HG03025 (cell line): ENCODE measurements around the gene VARS2.
"Not testable (repeated sequence)": the region's sequence is repeated elsewhere in the genome, so short reads cannot be mapped to it uniquely, and the experiment has no call there.

ENCODE experiments used
- ATAC-seq: cut with Tn5 transposase; IDR thresholded peaks from one replicate; pipeline ENCODE4 v1.9.1; 2021; ENCODE audit warnings: mild to moderate bottlenecking, moderate library complexity; ENCODE audit not compliant: unreplicated experiment, low FRiP score

VARS2 gene

DNA sequence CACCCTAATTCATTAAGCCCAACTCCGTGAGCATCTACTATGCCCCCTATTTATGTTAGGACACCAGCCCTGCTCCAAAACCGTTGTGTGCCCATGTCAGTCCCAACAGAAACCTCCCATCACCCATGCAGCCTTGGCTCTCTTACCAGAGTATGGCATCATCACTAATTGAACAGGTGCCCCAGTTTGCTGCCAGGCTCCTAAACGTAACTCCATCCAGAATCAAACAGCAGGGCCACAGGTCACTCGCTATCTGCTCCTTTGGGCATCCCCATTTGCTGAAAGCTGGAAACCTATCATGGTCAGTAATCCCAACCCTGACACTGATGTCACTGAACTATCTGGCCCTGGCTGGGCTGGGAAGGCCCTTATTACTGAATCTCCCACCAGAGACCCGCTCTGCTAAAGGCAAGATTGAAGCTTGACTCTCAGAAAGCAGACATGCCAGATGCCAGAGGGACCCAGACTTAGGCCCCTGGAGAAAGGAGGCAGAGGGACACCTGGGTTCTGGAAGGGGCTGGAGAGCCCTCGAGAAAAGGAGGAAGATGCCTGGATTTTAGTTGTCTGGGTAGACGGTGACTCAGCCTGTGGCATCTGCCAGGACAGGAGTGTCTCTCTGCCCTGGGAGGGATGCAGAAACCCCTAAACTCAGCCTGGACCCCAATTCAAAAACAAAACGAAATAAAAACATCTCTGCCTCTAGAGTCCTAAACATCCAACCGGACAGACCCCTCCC lies 40.8 kb downstream of the VARS2 start:
- ATAC-seq, result no peak

GRCh38 chr6:30955367-30956042 lies 41.5 kb downstream of the VARS2 start:
- peak; percentile 58 for ATAC-seq

DNA sequence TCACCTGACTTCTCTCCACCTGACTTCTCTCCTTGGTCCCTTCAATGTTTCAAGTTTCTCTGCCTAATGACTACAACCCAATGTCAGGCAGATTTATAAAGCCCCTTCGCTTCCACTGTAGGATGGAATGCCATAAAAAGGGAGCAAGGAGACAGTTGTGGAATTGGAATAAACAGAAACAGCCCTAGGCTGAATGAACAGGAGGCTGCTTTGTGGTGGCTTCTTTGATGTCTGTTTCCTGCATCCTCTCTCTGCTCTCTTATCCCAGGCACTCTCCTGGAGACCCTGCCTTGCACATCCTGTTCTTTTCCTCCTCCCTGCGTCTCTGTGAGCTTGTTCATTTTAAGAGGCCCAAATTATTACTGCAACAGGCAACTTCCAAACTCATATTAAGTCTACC lies 43.7 kb downstream of the VARS2 start:
- no peak for ATAC-seq

DNA sequence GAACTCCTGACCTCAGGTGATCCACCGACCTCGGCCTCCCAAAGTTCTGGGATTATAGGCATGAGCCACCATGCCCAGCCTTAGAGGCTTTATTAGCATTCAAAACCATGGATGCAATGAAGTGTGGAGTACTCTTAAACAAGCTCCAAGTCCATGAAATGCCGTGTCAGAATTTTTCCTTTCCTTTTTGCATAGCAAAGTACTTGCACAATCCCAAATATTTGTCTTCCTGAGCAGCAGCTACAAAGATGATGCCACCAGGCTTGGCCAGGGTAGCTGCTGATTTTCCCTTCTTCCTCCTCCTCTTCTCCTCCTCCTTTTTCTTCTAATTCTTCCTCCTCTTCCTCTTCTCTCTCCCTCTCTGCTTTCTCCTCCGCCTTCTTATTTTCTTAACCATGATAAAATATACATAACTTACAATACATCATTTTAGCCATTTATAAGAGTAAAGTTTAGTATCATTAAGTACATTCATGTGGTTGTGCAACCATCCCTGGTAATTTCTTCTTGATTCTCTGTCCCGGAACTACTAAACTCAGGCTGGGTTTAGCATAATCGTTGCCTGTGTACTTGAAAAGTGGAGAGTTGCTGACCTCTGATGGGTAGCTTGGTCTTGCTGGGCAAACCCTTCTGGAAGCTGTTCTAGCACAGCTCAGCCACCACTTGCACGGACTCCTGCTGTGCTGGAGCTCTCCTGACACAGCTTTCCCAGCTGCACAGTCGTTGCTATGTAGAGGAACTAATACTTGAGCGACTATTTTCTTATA lies 47.1 kb downstream of the VARS2 start:
- ATAC-seq, result no peak

DNA sequence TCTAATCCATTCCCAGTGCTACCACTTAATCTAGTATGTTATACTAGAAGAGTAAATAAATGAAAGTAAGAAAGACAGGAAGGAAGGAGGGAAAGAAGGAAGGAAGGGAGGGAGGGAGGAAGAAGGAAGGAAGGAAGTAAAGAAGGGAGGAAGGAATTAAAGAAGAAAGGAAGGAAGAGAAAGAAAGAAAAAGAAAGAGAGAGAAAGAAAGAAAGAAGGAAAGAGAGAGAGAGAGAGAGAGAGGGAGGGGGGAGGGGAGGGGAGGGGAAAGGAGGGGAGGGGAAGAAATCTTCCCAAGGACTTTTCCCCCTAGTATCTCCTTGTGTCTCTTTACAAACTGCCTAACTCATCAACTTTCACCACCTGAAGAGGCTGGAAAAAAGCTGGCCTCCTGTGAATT lies 48.7 kb downstream of the VARS2 start:
- ATAC-seq, result no peak

- no peak for ATAC-seq
Measured at GRCh38 chr6:30963641-30964040, 49.6 kb downstream of the VARS2 start.

GRCh38 chr6:30964075-30964474 lies 50.0 kb downstream of the VARS2 start:
- no peak for ATAC-seq

DNA sequence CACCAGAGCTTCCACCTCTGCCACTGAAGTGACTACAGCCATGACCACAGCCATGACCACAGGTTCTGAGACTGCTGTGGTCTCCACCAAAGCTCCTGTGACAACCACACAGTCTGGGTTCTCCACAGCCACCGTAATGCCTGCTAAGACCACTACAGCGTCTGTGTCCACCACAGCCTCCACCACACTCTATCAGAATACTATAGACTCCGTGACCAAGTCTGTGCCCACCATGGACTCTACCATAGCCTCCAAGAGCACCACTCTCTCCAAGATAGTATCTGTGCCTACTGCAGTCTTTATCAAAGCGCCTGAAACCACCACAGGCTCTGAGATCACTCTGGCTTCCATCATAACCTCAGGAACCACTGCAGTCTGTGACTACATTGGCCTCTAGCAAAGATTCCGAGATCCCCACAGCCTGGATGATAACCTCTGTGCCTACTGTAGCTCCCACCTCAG lies 51.1 kb downstream of the VARS2 start:
- no peak for ATAC-seq

GRCh38 chr6:30966154-30966553 lies 52.1 kb downstream of the VARS2 start:
- ATAC-seq, result no peak

DNA sequence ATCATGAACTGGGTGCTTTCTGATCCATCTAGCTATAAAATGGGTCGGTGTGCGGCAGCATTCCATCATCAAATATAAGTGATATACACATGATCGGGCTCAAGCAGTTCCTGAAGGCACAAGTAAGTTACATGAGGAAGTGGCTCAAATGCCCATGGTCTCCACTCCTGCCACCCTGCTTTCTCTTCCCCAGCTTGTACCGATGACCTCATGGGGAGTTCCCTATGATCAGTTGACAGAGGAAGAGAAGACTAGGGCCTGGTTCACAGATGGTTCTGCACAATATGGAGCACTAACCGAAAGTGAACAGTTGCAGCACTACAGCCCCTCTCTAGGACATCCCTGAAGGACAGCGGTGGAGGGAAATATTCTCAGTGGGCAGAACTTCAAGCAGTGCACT lies 55.1 kb downstream of the VARS2 start:
- ATAC-seq, result not testable (repeated sequence)

GRCh38 chr6:30970946-30971345 lies 56.9 kb downstream of the VARS2 start:
- ATAC-seq, result no peak

DNA sequence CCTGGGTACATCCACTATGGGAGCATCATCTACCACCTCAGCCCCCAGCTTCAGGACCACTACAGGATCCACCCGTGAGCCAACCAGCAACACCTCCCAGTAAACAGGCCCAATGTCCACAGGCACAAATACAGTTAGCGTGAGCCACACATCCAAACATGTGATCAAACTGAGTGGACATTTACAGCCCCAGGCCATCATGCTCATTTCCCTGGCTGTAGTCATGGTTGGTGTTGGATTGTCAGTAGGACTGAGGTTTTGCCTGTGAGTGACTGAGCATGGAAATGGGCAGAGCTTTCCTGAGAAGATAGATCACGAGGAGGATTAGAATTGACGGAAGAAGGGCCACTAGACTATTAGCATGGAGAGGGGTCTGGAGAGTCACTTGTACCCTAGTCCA lies 58.8 kb downstream of the VARS2 start:
- ATAC-seq, result no peak

DNA sequence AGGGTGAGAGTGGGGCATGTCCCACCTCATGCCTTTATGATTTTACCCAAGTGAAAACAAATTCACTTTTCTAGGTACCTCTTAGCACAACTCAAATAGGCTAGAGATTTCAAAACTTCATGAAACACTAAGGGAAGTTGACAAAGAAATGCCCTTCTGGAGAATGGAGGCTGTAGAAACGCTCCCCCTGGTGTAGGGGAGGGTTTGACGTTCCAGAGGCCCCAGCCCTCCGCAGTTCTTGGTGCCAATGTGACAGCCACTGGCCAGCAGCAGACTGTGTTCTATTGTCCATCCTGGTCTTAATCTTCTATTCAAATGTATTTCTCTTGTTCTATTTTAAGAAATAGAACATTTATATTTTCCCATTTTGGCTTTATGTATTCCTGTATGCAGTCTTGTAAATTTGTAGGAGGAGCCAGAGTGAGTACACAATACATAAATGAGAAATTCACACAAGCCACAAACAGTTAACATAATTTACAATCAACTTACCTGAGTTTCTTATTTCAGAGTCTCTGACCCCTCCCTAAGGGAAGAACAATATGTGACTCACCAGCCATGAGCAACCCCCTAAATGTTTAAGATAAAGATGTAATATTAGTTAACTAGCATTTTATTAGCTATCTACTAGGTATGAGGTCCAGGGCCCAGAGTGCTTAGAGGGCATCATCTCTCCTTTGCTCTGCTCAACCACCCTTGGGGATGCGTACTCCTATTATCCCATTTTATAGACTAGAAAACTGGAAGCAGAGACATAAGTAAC lies 60.6 kb downstream of the VARS2 start:
- no peak for ATAC-seq
